H9 (cell line): ENCODE results near the gene PSAPL1. TPM values are rescaled to one million over a fixed set of nuclear protein-coding genes. Genes with fewer than 3 reads are reported as not detected.
A peak's percentile ranks its signal among the peaks of the same experiment; 100 is the strongest.

ENCODE experiments used
- DNase-seq: peaks from one replicate; pipeline ENCODE4 v3.0.0-alpha.2; 2017
- H2AFZ ChIP-seq: one replicate; pipeline ENCODE4 v1.6.1; 2013; ENCODE audit warnings: mild to moderate bottlenecking, low read length, control low read depth, moderate library complexity
- H2AK5ac ChIP-seq: 2 replicates; pipeline ENCODE4 v1.6.1; 2013; ENCODE audit warnings: low read length, control low read depth, mixed read lengths; ENCODE audit not compliant: insufficient read length
- H2BK120ac ChIP-seq: one replicate; pipeline ENCODE4 v1.6.1; 2013; ENCODE audit warnings: low read depth, mild to moderate bottlenecking, low read length, control low read depth, inconsistent platforms; ENCODE audit not compliant: poor library complexity, severe bottlenecking
- H2BK12ac ChIP-seq: 2 replicates; pipeline ENCODE4 v1.6.1; 2013; ENCODE audit warnings: low read length, control low read depth, mixed read lengths, low read depth; ENCODE audit not compliant: insufficient read length
- H2BK15ac ChIP-seq: 2 replicates; pipeline ENCODE4 v1.6.1; 2013; ENCODE audit warnings: low read depth, low read length, control low read depth
- H2BK20ac ChIP-seq: one replicate; pipeline ENCODE4 v1.6.1; 2013; ENCODE audit warnings: low read depth, mild to moderate bottlenecking, low read length, control low read depth, inconsistent platforms; ENCODE audit not compliant: poor library complexity, severe bottlenecking
- H2BK5ac ChIP-seq: 2 replicates; pipeline ENCODE4 v1.6.1; 2013; ENCODE audit warnings: low read length, control low read depth, mixed read lengths; ENCODE audit not compliant: insufficient read length
- H3K14ac ChIP-seq: 2 replicates; pipeline ENCODE4 v1.6.1; 2013; ENCODE audit warnings: low read length, control low read depth; ENCODE audit not compliant: insufficient read depth
- H3K18ac ChIP-seq: 2 replicates; pipeline ENCODE4 v1.6.1; 2013; ENCODE audit warnings: low read depth, mild to moderate bottlenecking, mixed read lengths, low read length, control low read depth; ENCODE audit not compliant: insufficient read length
- H3K23ac ChIP-seq: 2 replicates; pipeline ENCODE4 v1.6.1; 2013; ENCODE audit warnings: low read length, control low read depth, mixed read lengths, low read depth; ENCODE audit not compliant: insufficient read length
- H3K23me2 ChIP-seq: 2 replicates; pipeline ENCODE4 v1.6.1; 2013; ENCODE audit warnings: low read depth, mild to moderate bottlenecking, mixed read lengths, low read length, control low read depth; ENCODE audit not compliant: insufficient read length, poor library complexity, severe bottlenecking
- H3K27ac ChIP-seq: 2 replicates; pipeline ENCODE4 v1.5.1; 2013; ENCODE audit warnings: low read length, control low read depth, mixed read lengths, low read depth; ENCODE audit not compliant: insufficient read length
- H3K27me3 ChIP-seq: 2 replicates; pipeline ENCODE4 v1.6.1; 2013; ENCODE audit warnings: low read length, control low read depth, inconsistent platforms; ENCODE audit not compliant: insufficient read depth
- H3K4ac ChIP-seq: 2 replicates; pipeline ENCODE4 v1.6.1; 2013; ENCODE audit warnings: low read depth, mild to moderate bottlenecking, control low read depth, inconsistent platforms, low read length, moderate library complexity
- H3K4me1 ChIP-seq: 2 replicates; pipeline ENCODE4 v1.6.1; 2013; ENCODE audit warnings: low read length, control low read depth, inconsistent platforms; ENCODE audit not compliant: insufficient read depth
- H3K4me2 ChIP-seq: 2 replicates; pipeline ENCODE4 v1.6.1; 2013; ENCODE audit warnings: low read length, control low read depth, mixed read lengths; ENCODE audit not compliant: insufficient read length, insufficient read depth
- H3K56ac ChIP-seq: 2 replicates; pipeline ENCODE4 v1.6.1; 2013; ENCODE audit warnings: low read depth, mild to moderate bottlenecking, mixed read lengths, low read length, control low read depth; ENCODE audit not compliant: insufficient read length
- H3K79me1 ChIP-seq: 2 replicates; pipeline ENCODE4 v1.6.1; 2013; ENCODE audit warnings: low read depth, mild to moderate bottlenecking, moderate library complexity, low read length, control low read depth, inconsistent platforms; ENCODE audit not compliant: insufficient read depth, poor library complexity, severe bottlenecking
- H3K79me2 ChIP-seq: 2 replicates; pipeline ENCODE4 v1.6.1; 2013; ENCODE audit warnings: low read length, control low read depth, inconsistent platforms; ENCODE audit not compliant: insufficient read depth
- H3K9ac ChIP-seq: 2 replicates; pipeline ENCODE4 v1.6.1; 2013; ENCODE audit warnings: low read length, control low read depth, mixed read lengths; ENCODE audit not compliant: insufficient read length; ENCODE audit errors: extremely low read depth
- H3K9me3 ChIP-seq: one replicate; pipeline ENCODE4 v1.6.1; 2013; ENCODE audit warnings: low read depth, low read length, inconsistent platforms; ENCODE audit not compliant: control insufficient read depth
- H3T11ph ChIP-seq: one replicate; pipeline ENCODE4 v1.6.1; 2013; ENCODE audit warnings: mild to moderate bottlenecking, low read length, control low read depth, inconsistent platforms
- H4K20me1 ChIP-seq: one replicate; pipeline ENCODE4 v1.6.1; 2013; ENCODE audit not compliant: control insufficient read depth, insufficient read length, insufficient read depth
- H4K5ac ChIP-seq: 2 replicates; pipeline ENCODE4 v1.6.1; 2013; ENCODE audit warnings: low read depth, mild to moderate bottlenecking, mixed read lengths, low read length, control low read depth; ENCODE audit not compliant: insufficient read length
- H4K8ac ChIP-seq: replicated peaks from 2 replicates; pipeline ENCODE4 v1.6.1; 2013; ENCODE audit warnings: low read length, control low read depth, mixed read lengths, low read depth; ENCODE audit not compliant: insufficient read length
- H4K91ac ChIP-seq: 2 replicates; pipeline ENCODE4 v1.6.1; 2013; ENCODE audit warnings: low read depth, mild to moderate bottlenecking, moderate library complexity, mixed read lengths, low read length, control low read depth; ENCODE audit not compliant: insufficient read length
- H3K27ac Mint-ChIP-seq, 3 experiments: 2 replicates in 2 of 3; 3 replicates in 1 of 3; pipeline ENCODE4 v1.8.0; 2020 to 2021; ENCODE audit warnings: mixed read lengths in 3 of 3, mild to moderate bottlenecking in 1 of 3, moderate library complexity in 1 of 3
- H3K27me3 Mint-ChIP-seq: 2 replicates; pipeline ENCODE4 v1.8.0; 2021; ENCODE audit warnings: low read depth, mild to moderate bottlenecking, moderate library complexity, mixed read lengths
- H3K36me3 Mint-ChIP-seq, 3 experiments: 2 replicates in 2 of 3; 3 replicates in 1 of 3; pipeline ENCODE4 v1.8.0; 2020 to 2021; ENCODE audit warnings: low read depth in 3 of 3, mixed read lengths in 3 of 3; ENCODE audit not compliant: insufficient read depth in 1 of 3
- H3K4me1 Mint-ChIP-seq, 2 experiments: 2 replicates each; pipeline ENCODE4 v1.8.0; 2020; ENCODE audit warnings: mixed read lengths in 2 of 2
- H3K4me3 Mint-ChIP-seq, 2 experiments: 2 replicates in 1 of 2; 3 replicates in 1 of 2; pipeline ENCODE4 v1.8.0; 2020 to 2021; ENCODE audit warnings: mild to moderate bottlenecking in 2 of 2, mixed read lengths in 2 of 2, moderate library complexity in 1 of 2
- H3K9me3 Mint-ChIP-seq, 2 experiments: 2 replicates in 1 of 2; 3 replicates in 1 of 2; pipeline ENCODE4 v1.8.0; 2020; ENCODE audit warnings: mild to moderate bottlenecking in 2 of 2, mixed read lengths in 2 of 2, moderate library complexity in 1 of 2
- CTCF ChIP-seq: fragments of 200-600 bp; sonication (generic); conservative IDR thresholded peaks from 3 replicates; pipeline ENCODE4 v1.8.0; 2021; ENCODE audit warnings: antibody characterized with exemption, mild to moderate bottlenecking
- WGBS: extraction: QIAGEN DNeasy Blood & Tissue Kit; methylation state at CpG from one replicate; pipeline ENCODE4 v1.1.7; 2013; ENCODE audit warnings: missing lambda C conversion rate, low lambda C conversion rate, mixed read lengths; ENCODE audit not compliant: insufficient read length; ENCODE audit errors: extremely low coverage; 5-methylcytosine and 5-hydroxymethylcytosine counted together
- total RNA-seq: library from RNA; stranded (reverse); gene quantifications from 2 replicates; pipeline ENCODE4 v1.2.1, GENCODE V29; 2021

PSAPL1 gene
- total RNA-seq, 1 experiment from 2014 or later, result 0.04 TPM

- DNase-seq, result peak; percentile 77
- Histone ChIP-seq H2BK15ac (no peak overlapping the region), H3K79me2 (no peaks in the 10 kb centered on the region), H3K23ac (no peak overlapping the region), H2AFZ (no peak overlapping the region), H3K27ac (no peak overlapping the region), H3K56ac (no peak overlapping the region), H2BK5ac (no peak overlapping the region), H4K5ac (no peak overlapping the region), H3K23me2 (no peaks in the 10 kb centered on the region), H3K9me3 (no peaks in the 10 kb centered on the region), H3K4me1 (no peaks in the 10 kb centered on the region; the same call in 1 of the 2 replicates), H2BK12ac (no peak overlapping the region), H3K18ac (no peak overlapping the region), H3K79me1 (no peaks in the 10 kb centered on the region), H4K91ac (no peak overlapping the region), H3K4me2 (no peak overlapping the region), H3K4ac (no peak overlapping the region), H3T11ph (no peak overlapping the region), H4K20me1 (no peaks in the 10 kb centered on the region), H3K27me3 (no peaks in the 10 kb centered on the region), H2BK120ac (no peak overlapping the region), H3K9ac (no peak overlapping the region), H2AK5ac (no peak overlapping the region), H2BK20ac (no peak overlapping the region), H3K14ac (no peak overlapping the region), H4K8ac (no peak overlapping the region)
- no peak for TF ChIP-seq CTCF
- Mint-ChIP-seq H3K27ac (peak overlapping the region; percentile 25 to 72 (median 34); a peak in 3 of 7 replicates), H3K36me3 (no peaks in the 10 kb centered on the region), H3K27me3 (peaks cover 2% of the 10 kb centered on the region), H3K9me3 (no peaks in the 10 kb centered on the region; a peak in 1 of 5 replicates), H3K4me3 (no peak overlapping the region), H3K4me1 (peaks cover 43 to 54% of the 10 kb centered on the region in 2 experiments)
- WGBS, result no CpG with 5 or more reads among the region's 16 CpGs
Observed at GRCh38 chr4:7430368-7430964, 4.3 kb downstream of the PSAPL1 start.
